GM19372 (cell line): ENCODE data around the gene ISG20.
"Not testable (repeated sequence)": the region's sequence is repeated elsewhere in the genome, so short reads cannot be mapped to it uniquely, and the experiment has no call there.

Source experiments
- ATAC-seq: cut with Tn5 transposase; IDR thresholded peaks from one replicate; pipeline ENCODE4 v1.9.1; 2021; ENCODE audit warnings: mild to moderate bottlenecking, low read depth, moderate library complexity; ENCODE audit not compliant: unreplicated experiment

ISG20 gene

DNA sequence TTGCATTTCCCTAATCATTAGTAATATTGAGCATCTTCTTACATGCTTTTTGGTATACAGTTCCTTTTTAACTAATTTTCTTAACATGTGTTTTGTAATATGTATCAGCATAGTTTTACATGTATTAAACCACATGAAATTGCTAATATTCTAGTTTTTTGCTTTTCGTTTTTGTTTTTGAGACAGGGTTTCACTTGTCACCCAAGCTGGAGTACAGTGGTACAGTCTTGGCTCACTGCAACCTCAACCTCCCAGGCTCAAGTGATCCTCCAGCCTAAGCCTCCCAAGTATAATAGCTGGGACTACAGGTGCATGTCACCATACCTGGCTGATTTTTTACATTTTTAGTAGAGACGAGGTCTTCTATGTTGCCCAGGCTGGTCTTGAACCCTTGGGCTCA, 4.4 kb upstream of the ISG20 start:
- no peak for ATAC-seq

GRCh38 chr15:88635318-88635717, 3.5 kb upstream of the ISG20 start:
- ATAC-seq = peak; percentile 38

- no peak for ATAC-seq
Measured at GRCh38 chr15:88636050-88636449, 2.8 kb upstream of the ISG20 start.

DNA sequence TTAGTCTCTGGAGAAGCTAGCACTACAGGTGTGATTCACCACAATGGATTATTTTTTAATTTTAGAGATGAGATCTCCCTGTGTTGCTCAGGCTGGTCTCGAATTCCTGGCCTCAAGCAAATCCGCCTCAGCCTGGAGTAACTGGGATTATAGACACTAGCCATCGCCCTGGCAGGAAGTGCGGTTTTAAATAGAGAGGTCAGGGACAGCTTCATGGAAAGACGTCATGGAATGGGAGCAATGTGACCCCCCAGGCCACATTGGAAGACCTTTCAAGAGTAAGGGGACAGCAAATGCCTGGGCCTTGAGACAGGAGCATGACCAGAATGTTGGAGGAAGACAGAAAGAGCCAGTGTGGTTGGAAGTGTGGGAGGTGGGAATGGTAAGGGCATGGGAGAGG, 2.2 kb upstream of the ISG20 start:
- no peak for ATAC-seq

DNA sequence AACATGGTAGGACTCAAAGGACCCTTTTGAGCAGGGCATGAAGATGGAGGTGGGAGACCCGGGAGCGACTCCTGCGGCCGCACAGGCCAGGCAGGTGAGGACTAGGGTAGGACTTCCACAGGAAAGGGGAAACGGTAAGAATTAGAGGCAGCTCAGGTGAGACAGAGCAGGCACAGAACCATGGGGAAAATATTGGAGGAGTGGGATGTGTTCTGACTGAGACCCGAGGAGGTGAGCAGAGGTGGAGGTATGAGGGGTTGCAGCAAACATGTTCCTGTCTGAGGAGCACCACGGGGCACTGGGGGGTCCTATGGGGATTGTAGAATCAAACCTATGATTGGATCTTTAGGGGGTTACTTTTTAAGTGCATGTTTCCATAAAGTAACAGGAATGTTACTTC, 1.4 kb upstream of the ISG20 start:
- ATAC-seq = no peak

- ATAC-seq = no peak
Measured at GRCh38 chr15:88637841-88638625, 783 bp upstream of the ISG20 start.

- no peak for ATAC-seq
Measured at GRCh38 chr15:88641959-88642452, 3.2 kb downstream of the ISG20 start.

- ATAC-seq = not testable (repeated sequence)
Measured at GRCh38 chr15:88642514-88642913, 3.7 kb downstream of the ISG20 start.

DNA sequence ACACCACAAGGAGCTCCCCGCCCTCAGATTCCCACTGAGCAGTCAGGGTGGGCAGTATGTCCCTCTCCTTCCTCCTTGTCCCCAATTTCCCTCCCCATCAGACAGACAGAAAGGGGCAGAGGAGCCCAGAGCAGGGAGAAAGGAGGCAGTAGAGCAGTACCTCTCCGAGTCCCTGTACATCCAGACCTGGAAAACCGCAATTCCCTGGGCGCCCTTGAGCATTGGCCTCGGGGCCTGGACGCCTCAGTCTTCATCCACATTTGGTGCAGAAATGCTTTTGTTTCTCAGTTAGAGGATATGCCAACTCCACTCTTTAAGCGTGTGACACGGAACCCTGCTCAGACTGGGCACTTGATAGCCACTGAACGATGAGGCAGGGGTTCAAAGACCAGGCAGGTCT, 5.9 kb downstream of the ISG20 start:
- ATAC-seq = no peak

- ATAC-seq = no peak
Measured at GRCh38 chr15:88645171-88646087, 6.6 kb downstream of the ISG20 start.

- ATAC-seq = no peak
Measured at GRCh38 chr15:88646088-88646405, 7.2 kb downstream of the ISG20 start.

DNA sequence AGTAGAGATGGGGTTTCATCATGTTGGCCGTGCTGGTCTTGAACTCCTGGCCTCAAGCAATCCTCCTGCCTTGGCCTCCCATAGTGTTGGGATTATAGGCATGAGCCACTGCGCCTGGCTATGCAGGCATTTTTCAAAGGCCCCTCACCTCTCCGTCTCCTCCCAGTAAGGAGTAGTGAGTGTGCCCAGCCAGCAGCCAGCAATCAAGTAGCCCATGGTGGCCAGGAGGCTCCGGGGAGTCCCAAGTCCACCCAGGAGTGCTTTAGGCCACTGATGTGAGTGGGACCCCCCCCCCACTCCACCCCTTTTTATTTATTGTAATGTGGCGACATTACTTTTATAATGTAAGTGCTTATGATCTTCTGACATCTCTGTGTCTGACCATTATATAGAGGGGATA, 8.1 kb downstream of the ISG20 start:
- no peak for ATAC-seq

- no peak for ATAC-seq
Measured at GRCh38 chr15:88647351-88648105, 8.7 kb downstream of the ISG20 start.

- no peak for ATAC-seq
Measured at GRCh38 chr15:88648357-88649214, 9.8 kb downstream of the ISG20 start.

DNA sequence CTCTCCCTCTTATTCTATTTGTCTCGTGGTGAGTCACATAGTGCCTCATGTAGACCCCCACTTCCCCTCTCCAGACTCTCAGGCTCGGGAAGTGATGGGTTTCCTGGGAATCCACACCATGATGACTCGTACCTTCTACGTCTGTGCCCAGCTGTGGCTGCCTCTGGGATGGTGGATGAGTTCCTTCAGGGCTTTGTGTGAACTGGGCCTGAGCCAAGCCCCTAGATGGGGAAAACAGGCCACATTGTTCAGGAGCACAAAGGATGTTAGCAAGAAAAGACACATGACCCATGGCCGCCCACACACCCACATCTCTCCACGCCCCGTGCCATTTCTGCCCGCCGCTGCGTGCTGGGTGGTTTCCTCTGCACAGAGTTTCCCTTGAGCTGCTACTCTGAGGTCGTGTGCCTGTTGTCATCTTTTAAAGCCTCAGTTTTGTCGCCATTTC, 10.5 kb downstream of the ISG20 start:
- peak; percentile 81 for ATAC-seq

- no peak for ATAC-seq
Measured at GRCh38 chr15:88649753-88650551, 11.1 kb downstream of the ISG20 start.

DNA sequence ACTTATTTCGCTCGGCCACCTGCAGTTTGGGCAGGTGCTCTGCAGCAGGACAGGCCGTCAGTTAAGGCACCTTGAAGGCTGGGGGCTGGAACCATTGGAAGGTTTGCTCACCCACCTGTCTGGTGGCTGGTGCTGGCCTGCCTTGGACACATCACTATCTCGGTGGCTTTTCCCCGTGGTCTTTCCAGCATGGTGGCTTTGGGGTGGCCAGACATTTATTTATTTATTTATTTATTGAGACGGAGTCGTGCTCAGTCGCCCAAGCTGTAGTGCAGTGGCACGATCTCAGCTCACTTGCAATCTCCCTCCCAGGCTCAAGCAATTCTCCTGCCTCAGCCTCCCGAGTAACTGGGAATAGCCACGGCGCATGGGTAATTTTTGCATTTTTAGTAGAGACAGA, 11.7 kb downstream of the ISG20 start:
- no peak for ATAC-seq

DNA sequence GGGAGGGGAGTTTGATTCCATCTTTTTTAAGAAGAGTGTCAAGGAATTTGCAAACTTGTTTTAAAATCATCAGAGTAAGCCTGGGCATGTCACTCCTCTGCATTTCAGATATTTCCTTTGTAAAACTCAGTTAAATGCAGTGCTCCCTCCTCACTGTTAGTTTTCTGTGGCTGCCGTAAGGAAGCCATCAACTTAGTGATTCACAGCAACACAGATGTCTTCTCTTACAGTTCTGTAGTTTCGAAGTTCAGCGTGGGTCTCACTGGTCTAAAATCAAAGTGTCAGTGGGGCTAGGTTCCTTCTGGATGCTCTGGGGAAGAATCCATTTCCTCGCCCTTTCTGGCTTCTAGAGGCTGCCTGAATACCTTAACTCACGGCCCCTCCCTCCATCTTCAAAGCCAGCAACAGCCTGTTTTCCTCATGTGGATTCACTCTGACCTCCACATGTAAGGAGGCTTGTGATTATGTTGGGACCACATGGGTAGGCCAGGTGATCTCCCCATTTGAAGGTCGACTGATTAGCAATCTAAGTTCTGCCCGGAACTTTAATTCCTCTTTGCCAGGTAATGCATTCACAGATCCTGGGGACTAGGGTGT, 12.4 kb downstream of the ISG20 start:
- ATAC-seq = no peak

- ATAC-seq = no peak
Measured at GRCh38 chr15:88651971-88652370, 13.2 kb downstream of the ISG20 start.
